A172 (cell line): Measurements from ENCODE around the gene TINAGL1. TPM values are rescaled to one million over a fixed set of nuclear protein-coding genes. Genes with fewer than 3 reads are reported as not detected.
A peak's percentile ranks its signal among the peaks of the same experiment; 100 is the strongest.
"Not testable (repeated sequence)": the region's sequence is repeated elsewhere in the genome, so short reads cannot be mapped to it uniquely, and the experiment has no call there.

Source experiments
- DNase-seq: peaks from one replicate; pipeline ENCODE4 v3.0.0-alpha.2; 2015; ENCODE audit warnings: low spot score
- total RNA-seq: library from RNA; depleted of rRNA; stranded (reverse); fragments of >200 nt; shearing (Covaris generic); gene quantifications from 2 replicates; pipeline ENCODE4 v1.2.3, GENCODE V29; 2014

Gene TINAGL1
- total RNA-seq, 1 experiment from 2014 or later, result 178 TPM

- DNase-seq, result no peak
Observed at GRCh38 chr1:31583995-31584868, 7.9 kb downstream of the TINAGL1 start.

GRCh38 chr1:31584869-31585735 is 8.8 kb downstream of the TINAGL1 start:
- DNase-seq, result no peak

DNA sequence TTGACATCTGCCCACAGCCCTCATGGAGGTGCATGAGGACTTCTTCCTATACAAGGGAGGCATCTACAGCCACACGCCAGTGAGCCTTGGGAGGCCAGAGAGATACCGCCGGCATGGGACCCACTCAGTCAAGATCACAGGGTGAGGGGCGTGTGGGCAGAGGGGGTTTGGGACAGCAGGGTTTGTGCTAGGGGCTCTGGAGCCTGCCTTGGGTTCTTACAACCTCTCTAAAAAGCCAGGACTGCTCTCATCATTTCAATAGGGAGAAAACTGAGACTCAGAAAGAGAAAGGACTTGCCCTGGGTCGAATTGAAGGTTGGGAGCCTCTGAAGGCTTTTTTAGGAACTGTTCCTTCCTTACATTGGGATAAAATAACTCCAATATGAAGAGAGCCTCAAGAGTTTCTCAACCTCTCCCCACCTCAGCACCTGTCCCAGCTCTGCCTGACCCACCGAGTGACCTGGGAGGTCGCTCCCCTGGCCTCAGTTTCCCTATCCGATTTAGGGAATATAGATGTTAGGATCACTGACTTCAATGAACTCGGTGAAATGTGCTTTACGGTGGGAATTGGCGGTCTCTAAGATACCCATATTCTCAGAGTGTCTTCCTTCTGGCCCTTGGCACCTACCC is 9.5 kb downstream of the TINAGL1 start:
- DNase-seq, result no peak

DNA sequence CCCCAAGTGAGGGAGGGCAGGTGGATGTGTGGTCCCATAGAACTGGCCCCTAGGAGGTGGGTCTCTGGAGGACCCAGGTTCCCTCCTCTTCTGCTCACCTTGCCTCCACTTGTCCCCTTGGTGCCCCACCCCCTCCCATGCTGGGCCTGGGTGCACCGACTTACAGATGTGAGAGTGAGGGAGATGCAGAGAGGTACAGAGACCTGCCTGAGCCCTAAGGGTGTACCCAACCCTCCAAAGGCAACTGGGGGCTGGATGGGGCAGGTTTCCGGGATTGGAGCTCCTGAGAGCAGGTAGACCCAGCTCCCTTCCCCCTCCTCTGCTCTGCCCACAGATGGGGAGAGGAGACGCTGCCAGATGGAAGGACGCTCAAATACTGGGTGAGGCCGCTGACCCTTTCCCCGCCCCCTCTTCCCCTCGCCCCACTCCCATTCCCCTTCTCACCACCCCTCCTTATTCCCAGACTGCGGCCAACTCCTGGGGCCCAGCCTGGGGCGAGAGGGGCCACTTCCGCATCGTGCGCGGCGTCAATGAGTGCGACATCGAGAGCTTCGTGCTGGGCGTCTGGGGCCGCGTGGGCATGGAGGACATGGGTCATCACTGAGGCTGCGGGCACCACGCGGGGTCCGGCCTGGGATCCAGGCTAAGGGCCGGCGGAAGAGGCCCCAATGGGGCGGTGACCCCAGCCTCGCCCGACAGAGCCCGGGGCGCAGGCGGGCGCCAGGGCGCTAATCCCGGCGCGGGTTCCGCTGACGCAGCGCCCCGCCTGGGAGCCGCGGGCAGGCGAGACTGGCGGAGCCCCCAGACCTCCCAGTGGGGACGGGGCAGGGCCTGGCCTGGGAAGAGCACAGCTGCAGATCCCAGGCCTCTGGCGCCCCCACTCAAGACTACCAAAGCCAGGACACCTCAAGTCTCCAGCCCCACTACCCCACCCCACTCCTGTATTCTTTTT is 10.3 kb downstream of the TINAGL1 start:
- DNase-seq, result no peak

GRCh38 chr1:31587328-31587699 is 11.0 kb downstream of the TINAGL1 start:
- DNase-seq, result not testable (repeated sequence)

DNA sequence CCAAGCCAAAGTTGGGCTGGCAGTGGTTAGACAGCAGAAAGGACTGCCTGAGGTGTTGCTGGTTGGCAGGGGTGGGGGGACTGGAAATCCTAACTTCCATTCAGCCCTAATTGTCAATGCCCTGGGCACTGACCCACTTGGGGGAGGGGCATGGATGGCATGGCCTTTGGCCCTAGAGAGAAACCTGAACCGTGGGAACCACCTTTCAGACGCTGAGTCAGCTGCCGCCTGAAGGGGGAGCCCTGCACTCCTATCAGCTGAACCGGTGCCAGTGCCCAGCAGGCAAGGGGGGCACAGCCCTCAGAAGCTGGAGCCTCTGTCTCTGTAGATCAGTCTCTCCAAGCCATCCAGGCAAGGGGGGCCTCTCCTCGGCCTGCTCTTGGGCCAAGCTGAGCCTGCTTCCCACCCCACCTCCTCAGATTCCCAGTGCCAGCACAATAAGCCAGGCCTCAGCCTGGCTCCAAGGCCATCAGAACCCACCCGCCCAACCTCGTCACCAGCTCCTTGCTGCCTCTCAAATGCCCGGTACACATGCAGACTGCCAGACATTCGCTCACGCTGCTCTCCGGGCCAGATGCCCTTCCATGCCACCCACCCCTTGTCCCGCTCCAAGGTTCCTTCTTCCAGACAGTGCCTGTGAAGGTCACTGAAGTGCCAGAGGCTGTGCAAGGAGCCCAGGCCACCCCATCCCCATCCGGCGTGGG is 11.6 kb downstream of the TINAGL1 start:
- peak; percentile 74 for DNase-seq

- no peak for DNase-seq
Observed at GRCh38 chr1:31588751-31589515, 12.6 kb downstream of the TINAGL1 start.

- DNase-seq, result peak; percentile 88
Observed at GRCh38 chr1:31591425-31592093, 15.2 kb downstream of the TINAGL1 start.

DNA sequence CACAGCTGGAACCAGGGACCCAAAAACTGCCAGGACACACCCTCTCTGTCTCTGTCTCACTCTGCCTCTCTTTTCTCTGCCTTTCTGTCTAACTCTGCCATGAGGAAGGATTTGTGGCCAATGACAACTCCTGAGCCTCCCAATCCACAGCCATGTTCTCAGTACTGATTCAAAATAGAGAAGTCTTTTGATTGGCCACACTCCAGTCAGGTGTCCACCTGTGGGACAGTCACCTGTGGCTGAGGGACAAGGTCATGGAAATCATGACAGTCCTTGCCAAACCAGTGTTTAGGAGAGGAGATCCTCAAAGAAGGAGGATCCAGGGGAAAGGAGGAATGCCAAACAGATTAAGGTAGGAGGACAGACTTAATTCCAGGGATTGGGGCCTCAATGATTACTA is 15.8 kb downstream of the TINAGL1 start:
- DNase-seq, result no peak

GRCh38 chr1:31593136-31593665 is 16.9 kb downstream of the TINAGL1 start:
- no peak for DNase-seq

DNA sequence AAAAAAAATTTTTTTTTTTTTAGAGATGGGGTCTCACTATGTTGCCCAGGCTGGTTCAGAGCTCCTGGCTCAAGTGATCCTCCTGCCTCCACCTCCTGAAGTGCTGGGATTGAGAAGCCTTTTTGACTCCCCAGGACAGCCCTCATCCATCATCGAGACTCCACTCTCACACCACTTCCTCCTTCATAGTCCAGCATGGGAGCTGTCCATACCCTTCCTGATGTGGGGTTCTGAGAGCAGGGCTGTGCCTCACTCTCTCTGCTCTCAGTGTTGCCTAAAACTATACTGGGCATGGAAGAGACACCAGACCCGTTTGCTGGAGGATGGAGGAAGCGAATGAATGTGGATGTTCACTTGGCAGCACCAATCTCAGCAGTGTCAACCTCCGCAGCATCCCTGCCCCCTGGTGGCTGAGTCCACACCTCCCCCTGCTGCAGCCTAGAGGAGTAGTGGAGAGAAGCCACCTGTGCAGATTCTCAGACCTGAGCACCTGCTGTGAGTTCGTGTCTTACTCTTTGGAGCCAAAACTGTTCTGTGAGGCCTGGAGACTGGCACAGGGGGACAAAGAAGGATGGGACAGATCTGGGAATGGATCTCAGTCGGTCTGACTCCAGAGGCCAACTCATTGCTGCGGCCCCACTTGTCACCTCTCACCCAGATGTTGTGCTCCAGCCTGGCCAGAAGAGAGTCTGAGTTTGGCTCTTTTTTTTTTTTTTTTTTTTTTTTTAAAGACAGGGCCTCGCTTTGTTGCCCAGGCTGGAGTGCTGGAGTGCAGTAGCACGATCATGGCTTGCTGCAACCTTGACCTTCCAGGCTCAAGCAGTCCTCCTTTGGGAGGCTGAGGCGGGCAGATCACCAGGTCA is 17.7 kb downstream of the TINAGL1 start:
- peak; percentile 58 for DNase-seq

GRCh38 chr1:31595836-31596736 is 19.8 kb downstream of the TINAGL1 start:
- no peak for DNase-seq

DNA sequence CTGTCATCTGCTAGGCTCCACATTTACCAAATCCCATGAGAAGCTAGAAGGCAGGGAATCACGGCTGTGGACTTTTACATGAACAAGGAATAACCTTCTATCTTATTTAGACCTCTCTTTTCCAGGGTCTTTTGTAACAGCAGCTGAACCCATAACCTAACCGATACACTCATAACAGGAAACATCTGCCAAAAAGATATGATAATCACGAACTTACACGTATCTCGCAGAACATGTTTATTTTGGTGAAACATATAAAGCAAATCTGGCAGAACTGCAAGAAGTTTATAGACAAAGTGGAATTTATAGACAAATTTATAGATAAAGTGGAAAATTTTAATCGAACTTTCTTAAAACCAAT is 20.4 kb downstream of the TINAGL1 start:
- no peak for DNase-seq

- DNase-seq, result no peak
Observed at GRCh38 chr1:31598980-31599379, 22.7 kb downstream of the TINAGL1 start.

DNA sequence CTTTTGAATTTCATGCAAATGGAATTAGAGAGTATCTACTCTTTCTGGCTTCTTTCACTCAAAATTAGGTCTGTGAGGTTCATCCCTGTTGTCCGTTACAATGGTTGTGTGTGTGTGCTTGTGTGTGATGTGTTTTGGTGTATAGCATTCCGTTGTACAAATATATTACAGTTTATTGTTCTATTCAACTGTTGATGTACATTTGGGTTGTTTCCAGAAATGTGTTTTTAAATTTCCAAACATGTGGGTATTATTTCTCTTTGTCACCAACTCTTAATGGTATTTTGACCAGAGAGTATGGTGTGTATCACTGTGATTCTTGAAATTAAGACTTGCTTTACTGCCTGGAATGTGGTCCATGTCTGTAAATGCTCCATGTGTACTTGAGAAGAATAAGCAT is 24.3 kb downstream of the TINAGL1 start:
- DNase-seq, result no peak

DNA sequence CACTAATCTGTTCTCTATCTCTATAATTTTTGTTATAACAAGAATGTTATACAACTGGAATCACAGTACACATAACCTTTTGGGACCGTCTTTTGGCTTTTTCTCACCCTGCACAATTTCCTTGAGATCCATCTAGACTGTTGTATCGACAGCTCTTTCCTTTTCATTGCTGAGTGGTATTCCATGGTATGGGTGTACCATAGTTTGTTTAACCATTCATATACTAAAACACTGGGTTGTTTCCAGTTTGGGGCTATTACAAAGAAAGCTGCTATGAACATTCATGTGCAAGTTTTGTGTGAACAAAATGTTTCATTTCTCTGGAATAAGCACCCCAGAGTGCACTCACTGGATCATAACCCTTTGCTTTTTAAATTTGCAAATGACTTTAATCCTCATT is 25.8 kb downstream of the TINAGL1 start:
- no peak for DNase-seq

DNA sequence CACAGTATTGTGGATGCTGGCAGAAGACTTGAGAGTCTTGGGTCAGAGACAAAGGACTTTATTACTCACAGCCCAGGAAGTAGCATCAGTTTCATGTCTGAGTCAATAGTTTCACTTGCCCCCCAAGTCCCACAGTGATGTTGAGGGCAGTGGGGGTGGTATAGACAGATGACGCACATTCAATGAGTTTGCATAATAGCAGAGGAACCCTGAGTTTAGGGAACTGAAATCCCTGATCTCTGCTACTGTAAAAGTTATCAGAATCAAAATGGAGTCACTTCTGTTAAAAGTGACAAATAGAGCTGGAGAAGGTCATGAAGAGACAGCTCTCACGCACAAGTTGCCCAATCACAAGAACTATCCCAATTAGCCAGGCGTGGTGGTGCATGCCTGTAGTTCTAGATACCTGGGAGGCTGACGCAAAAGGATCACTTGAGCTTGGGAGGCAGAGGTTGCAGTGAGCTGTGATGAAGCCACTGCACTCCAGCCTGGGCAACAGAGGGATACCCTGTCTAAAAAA is 29.7 kb downstream of the TINAGL1 start:
- no peak for DNase-seq
